Lower leg skin (tissue), 3 donors: ENCODE data around the gene ACTL8.

Experiments
- CTCF ChIP-seq, 3 donors: fragments of 450-650 bp; IDR thresholded peaks; one replicate each; pipeline ENCODE4 v1.5.1; 2016; ENCODE audit warnings: antibody characterized with exemption in 3 of 3, mild to moderate bottlenecking in 3 of 3, moderate library complexity in 2 of 3
- POLR2A ChIP-seq, 2 donors: fragments of 450-650 bp; IDR thresholded peaks; one replicate each; pipeline ENCODE4 v1.6.1; 2016 to 2017; ENCODE audit warnings: antibody characterized with exemption in 2 of 2, mild to moderate bottlenecking in 1 of 2, moderate library complexity in 1 of 2

GRCh38 chr1:17728123-17728712 lies 26.9 kb upstream of the ACTL8 start:
- TF ChIP-seq CTCF (IDR thresholded peaks at IDR 0.05) (no peak), POLR2A (IDR thresholded peaks at IDR 0.05) (no peak)
